SK-N-SH treated with all-trans-retinoic acid at 6 μM for 48 hours (cell line): ENCODE data around the gene MYO3A.

ENCODE experiments used
- ATAC-seq: fragments of 200-7000 bp; cut with Tn5 transposase; 3 replicates; pipeline ENCODE4 v1.9.1; 2020; ENCODE audit warnings: mild to moderate bottlenecking, moderate library complexity
- ARNTL ChIP-seq: fragments of 450-650 bp; formaldehyde crosslinking; IDR thresholded peaks from 2 replicates; pipeline ENCODE4 v1.5.0; 2020; ENCODE audit warnings: low read depth, mild to moderate bottlenecking, moderate library complexity, borderline replicate concordance
- BACH2 ChIP-seq: fragments of 250-450 bp; sonication (Bioruptor Pico); IDR thresholded peaks from 2 replicates; pipeline ENCODE4 v1.9.0; 2021; ENCODE audit warnings: mild to moderate bottlenecking, borderline replicate concordance
- CREB5 ChIP-seq: fragments of 250-450 bp; sonication (Bioruptor Pico); IDR thresholded peaks from 2 replicates; pipeline ENCODE4 v1.5.1; 2020; ENCODE audit warnings: low read depth, mild to moderate bottlenecking, moderate library complexity
- CSDC2 ChIP-seq: fragments of 250-450 bp; sonication (Bioruptor Pico); IDR thresholded peaks from 2 replicates; pipeline ENCODE4 v1.5.0; 2020; ENCODE audit warnings: mild to moderate bottlenecking, moderate library complexity
- CSRNP3 ChIP-seq: fragments of 250-450 bp; sonication (Bioruptor Pico); IDR thresholded peaks from 2 replicates; pipeline ENCODE4 v1.5.1; 2021; ENCODE audit warnings: mild to moderate bottlenecking, moderate library complexity
- ESRRG ChIP-seq: fragments of 250-450 bp; sonication (Bioruptor Pico); IDR thresholded peaks from 2 replicates; pipeline ENCODE4 v1.6.1; 2021; ENCODE audit warnings: mild to moderate bottlenecking
- GLIS3 ChIP-seq: fragments of 250-450 bp; sonication (Bioruptor Pico); IDR thresholded peaks from 2 replicates; pipeline ENCODE4 v1.5.0; 2020; ENCODE audit warnings: mild to moderate bottlenecking, moderate library complexity
- OSR1 ChIP-seq: fragments of 250-450 bp; sonication (Bioruptor Pico); IDR thresholded peaks from 2 replicates; pipeline ENCODE4 v1.8.0; 2022; ENCODE audit warnings: moderate library complexity, mild to moderate bottlenecking, inconsistent platforms
- PATZ1 ChIP-seq: fragments of 250-450 bp; sonication (Bioruptor Pico); IDR thresholded peaks from 2 replicates; pipeline ENCODE4 v1.8.0; 2020; ENCODE audit warnings: mild to moderate bottlenecking, moderate library complexity, borderline replicate concordance
- POU6F1 ChIP-seq: fragments of 250-450 bp; sonication (Bioruptor Pico); IDR thresholded peaks from 2 replicates; pipeline ENCODE4 v1.8.0; 2021; ENCODE audit warnings: low read depth, mild to moderate bottlenecking, moderate library complexity, borderline replicate concordance
- PPARA ChIP-seq: fragments of 250-450 bp; sonication (Bioruptor Pico); IDR thresholded peaks from 2 replicates; pipeline ENCODE4 v1.5.0; 2020; ENCODE audit warnings: mild to moderate bottlenecking, borderline replicate concordance
- RARB ChIP-seq: fragments of 250-450 bp; sonication (Bioruptor Pico); IDR thresholded peaks from 2 replicates; pipeline ENCODE4 v1.8.0; 2021; ENCODE audit warnings: mild to moderate bottlenecking, moderate library complexity
- SNAI2 ChIP-seq: fragments of 250-450 bp; sonication (Bioruptor Pico); IDR thresholded peaks from 2 replicates; pipeline ENCODE4 v1.5.0; 2020; ENCODE audit warnings: mild to moderate bottlenecking, moderate library complexity
- TCF4 ChIP-seq: fragments of 250-450 bp; sonication (Bioruptor Pico); IDR thresholded peaks from 2 replicates; pipeline ENCODE4 v1.8.0; 2021; ENCODE audit warnings: mild to moderate bottlenecking, moderate library complexity, borderline replicate concordance
- TSHZ2 ChIP-seq: fragments of 250-450 bp; sonication (Bioruptor Pico); IDR thresholded peaks from 2 replicates; pipeline ENCODE4 v1.5.0; 2020; ENCODE audit warnings: mild to moderate bottlenecking, moderate library complexity
- ZC3H10 ChIP-seq: fragments of 250-450 bp; sonication (Bioruptor Pico); IDR thresholded peaks from 2 replicates; pipeline ENCODE4 v1.5.1; 2021; ENCODE audit warnings: mild to moderate bottlenecking, moderate library complexity
- ZNF565 ChIP-seq: fragments of 450-650 bp; formaldehyde crosslinking; conservative IDR thresholded peaks from 2 replicates; pipeline ENCODE4 v1.5.0; 2020; ENCODE audit warnings: low read depth, mild to moderate bottlenecking, moderate library complexity
- ZNF70 ChIP-seq: fragments of 450-650 bp; formaldehyde crosslinking; IDR thresholded peaks from 2 replicates; pipeline ENCODE4 v1.5.0; 2020; ENCODE audit warnings: mild to moderate bottlenecking, moderate library complexity

Gene MYO3A

GRCh38 chr10:26221541-26221940, 287.5 kb downstream of the MYO3A start (continued):
- TF ChIP-seq PATZ1 (no peak), RARB (no peak), CSDC2 (CRISPR knock-in tag) (no peak), GLIS3 (CRISPR knock-in tag) (no peak), SNAI2 (CRISPR knock-in tag) (no peak)

- no peak for ATAC-seq
- TF ChIP-seq TCF4 (CRISPR knock-in tag) (peak; percentile 48; the same call in 1 of the 2 replicates), PATZ1 (no peak)
Measured at GRCh38 chr10:26222563-26222962, 288.5 kb downstream of the MYO3A start.

GRCh38 chr10:26225322-26225721, 291.3 kb downstream of the MYO3A start:
- no peak for ATAC-seq
- TF ChIP-seq ZC3H10 (CRISPR knock-in tag), result no peak
- TF ChIP-seq BACH2, result no peak
- no peak for TF ChIP-seq POU6F1 (CRISPR knock-in tag)
- TF ChIP-seq SNAI2 (CRISPR knock-in tag), result no peak
- TF ChIP-seq RARB, result no peak
- no peak for TF ChIP-seq PATZ1
- no peak for TF ChIP-seq TSHZ2 (CRISPR knock-in tag)
- no peak for TF ChIP-seq ZNF70
- TF ChIP-seq CSRNP3 (CRISPR knock-in tag), result no peak
- TF ChIP-seq CREB5, result no peak
- TF ChIP-seq CSDC2 (CRISPR knock-in tag), result no peak
- TF ChIP-seq ESRRG, result no peak
- no peak for TF ChIP-seq TCF4 (CRISPR knock-in tag)

GRCh38 chr10:26227786-26228185, 293.8 kb downstream of the MYO3A start:
- ATAC-seq, result no peak
- TF ChIP-seq ARNTL (CRISPR knock-in tag), result no peak
- TF ChIP-seq ZC3H10 (CRISPR knock-in tag), result no peak
- no peak for TF ChIP-seq OSR1 (CRISPR knock-in tag)
- TF ChIP-seq ZNF70, result no peak
- TF ChIP-seq PPARA (CRISPR knock-in tag), result no peak
- TF ChIP-seq PATZ1, result no peak
- no peak for TF ChIP-seq GLIS3 (CRISPR knock-in tag)
- no peak for TF ChIP-seq CREB5
- no peak for TF ChIP-seq TCF4 (CRISPR knock-in tag)
- TF ChIP-seq ZNF565 (CRISPR knock-in tag), result no peak
